GM21515 (cell line): ENCODE data around the gene CYP1A1.

Experiments used
- ATAC-seq: cut with Tn5 transposase; IDR thresholded peaks from one replicate; pipeline ENCODE4 v1.9.1; 2021; ENCODE audit not compliant: unreplicated experiment

The CYP1A1 gene

GRCh38 chr15:74725225-74725774 is at the start of gene CYP1A1:
CYP1A1 (minus strand) TSS chr15:74725528; CDS start chr15:74723097, 2,431 bp downstream.
- ATAC-seq: no peak

- ATAC-seq: no peak
Observed at GRCh38 chr15:74773731-74774252, 48.5 kb upstream of the CYP1A1 start.

GRCh38 chr15:74773329-74773728 is 48.0 kb upstream of the CYP1A1 start:
- ATAC-seq: no peak

GRCh38 chr15:74770211-74770903 is 45.0 kb upstream of the CYP1A1 start:
- ATAC-seq: no peak

- ATAC-seq: no peak
Observed at GRCh38 chr15:74769463-74770025, 44.2 kb upstream of the CYP1A1 start.

GRCh38 chr15:74768771-74769342 is 43.5 kb upstream of the CYP1A1 start:
- no peak for ATAC-seq

GRCh38 chr15:74768099-74768770 is 42.9 kb upstream of the CYP1A1 start:
- no peak for ATAC-seq

GRCh38 chr15:74767167-74768098 is 42.1 kb upstream of the CYP1A1 start:
- no peak for ATAC-seq

GRCh38 chr15:74763416-74763815 is 38.1 kb upstream of the CYP1A1 start:
- no peak for ATAC-seq

GRCh38 chr15:74762791-74763150 is 37.4 kb upstream of the CYP1A1 start:
- ATAC-seq: no peak

GRCh38 chr15:74758736-74759135 is 33.4 kb upstream of the CYP1A1 start:
- no peak for ATAC-seq

GRCh38 chr15:74754593-74755215 is 29.4 kb upstream of the CYP1A1 start:
- ATAC-seq: no peak

- ATAC-seq: no peak
Observed at GRCh38 chr15:74752531-74752930, 27.2 kb upstream of the CYP1A1 start.

- ATAC-seq: no peak
Observed at GRCh38 chr15:74752011-74752410, 26.7 kb upstream of the CYP1A1 start.

GRCh38 chr15:74750751-74751150 is 25.4 kb upstream of the CYP1A1 start:
- no peak for ATAC-seq

GRCh38 chr15:74749832-74750231 is 24.5 kb upstream of the CYP1A1 start:
- no peak for ATAC-seq

GRCh38 chr15:74748322-74748946 is 23.1 kb upstream of the CYP1A1 start, which contains the start of gene CYP1A2:
CYP1A2 (plus strand) TSS chr15:74748845; CDS start chr15:74749739, 894 bp downstream.
- no peak for ATAC-seq

GRCh38 chr15:74746389-74746788 is 21.1 kb upstream of the CYP1A1 start:
- ATAC-seq: no peak

- no peak for ATAC-seq
Observed at GRCh38 chr15:74742422-74742821, 17.1 kb upstream of the CYP1A1 start.
